Measurements from ENCODE around the gene TBC1D7.
A peak's percentile ranks its signal among the peaks of the same experiment; 100 is the strongest.

Gene TBC1D7

GRCh38 chr6:13281686-13282085 lies 46.7 kb downstream of the TBC1D7 start:
- H3K4me3 ChIP-seq (ENCODE audit: low read depth, low read length) = no peak overlapping the region
- TF ChIP-seq CTCF (IDR thresholded peaks at IDR 0.05; ENCODE audit: control insufficient read depth, extremely low read depth, insufficient read depth) = no peak

DNA sequence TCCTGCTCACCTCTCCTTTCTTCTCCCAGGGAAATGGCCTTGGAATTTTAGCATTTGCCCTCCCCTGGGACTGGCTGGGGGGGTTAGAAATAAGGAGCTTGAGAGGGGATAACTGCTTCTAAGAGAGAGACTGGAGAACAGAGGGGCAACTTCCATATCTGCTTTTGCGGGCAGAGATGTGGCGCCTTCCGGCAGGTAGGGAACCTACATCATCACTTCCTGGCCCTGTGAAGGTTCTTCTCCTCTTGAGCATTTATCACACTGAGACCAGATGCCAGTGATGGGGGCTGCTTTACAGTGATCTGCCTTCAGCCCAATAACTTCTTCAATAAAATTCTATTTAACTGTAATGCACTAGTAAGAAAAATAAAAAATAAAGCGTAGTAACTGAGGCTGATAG lies 48.1 kb downstream of the TBC1D7 start:
- no peak for TF ChIP-seq CTCF (IDR thresholded peaks at IDR 0.05; ENCODE audit: control insufficient read depth, extremely low read depth, insufficient read depth)
- no peak overlapping the region for H3K4me3 ChIP-seq (ENCODE audit: low read depth, low read length)
- no peak for DNase-seq (ENCODE audit: low read depth)

More at GRCh38 chr6:13281686-13282085, 46.7 kb downstream of the TBC1D7 start:
- DNase-seq (ENCODE audit: low read depth) = no peak

DNA sequence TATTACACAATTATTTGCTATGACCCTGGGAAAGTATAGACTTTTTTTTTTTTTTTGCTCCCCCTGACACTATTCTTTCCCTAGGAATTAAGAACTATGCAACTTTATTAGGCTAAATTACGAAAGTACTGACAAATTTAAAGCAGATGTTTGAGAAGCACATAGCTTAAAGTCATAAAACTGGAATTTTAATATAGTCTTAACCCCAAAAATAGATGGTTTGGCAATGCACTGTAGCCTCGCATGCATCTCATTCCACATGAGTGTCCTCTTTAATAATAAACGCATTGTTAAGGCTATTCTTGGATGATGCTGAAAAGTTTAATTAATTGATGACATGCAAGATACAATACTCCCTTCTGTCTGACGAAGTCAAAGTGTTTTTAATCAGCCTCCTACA lies 49.3 kb downstream of the TBC1D7 start:
- H3K4me3 ChIP-seq (ENCODE audit: low read depth, low read length) = no peak overlapping the region
- DNase-seq (ENCODE audit: low read depth) = no peak
- no peak for TF ChIP-seq CTCF (IDR thresholded peaks at IDR 0.05; ENCODE audit: control insufficient read depth, extremely low read depth, insufficient read depth)

GRCh38 chr6:13278164-13278563 lies 50.2 kb downstream of the TBC1D7 start:
- TF ChIP-seq CTCF (IDR thresholded peaks at IDR 0.05; ENCODE audit: control insufficient read depth, extremely low read depth, insufficient read depth) = peak; percentile 51
- DNase-seq (ENCODE audit: low read depth) = peak; percentile 1
- no peak overlapping the region for H3K4me3 ChIP-seq (ENCODE audit: low read depth, low read length)

DNA sequence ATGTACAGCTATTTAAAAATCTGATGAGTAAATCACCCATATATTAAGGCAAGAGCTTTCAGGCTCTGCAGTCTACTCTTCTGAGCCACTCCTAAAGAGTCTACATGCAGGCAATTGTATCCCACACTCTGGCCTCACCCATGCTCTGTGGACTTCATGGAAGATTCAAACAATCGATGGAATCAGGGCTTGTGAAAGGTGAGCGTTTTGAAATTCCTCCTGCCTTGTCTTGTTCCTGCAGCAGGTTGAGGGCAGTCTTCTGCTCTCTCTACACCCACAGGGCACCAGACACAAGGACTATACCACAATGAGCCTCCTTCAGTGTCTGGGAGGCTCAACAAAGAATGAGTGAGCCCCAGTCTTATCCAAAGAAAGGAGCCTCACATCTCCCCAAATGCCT lies 51.1 kb downstream of the TBC1D7 start:
- no peak for DNase-seq (ENCODE audit: low read depth)
- no peak overlapping the region for H3K4me3 ChIP-seq (ENCODE audit: low read depth, low read length)

DNA sequence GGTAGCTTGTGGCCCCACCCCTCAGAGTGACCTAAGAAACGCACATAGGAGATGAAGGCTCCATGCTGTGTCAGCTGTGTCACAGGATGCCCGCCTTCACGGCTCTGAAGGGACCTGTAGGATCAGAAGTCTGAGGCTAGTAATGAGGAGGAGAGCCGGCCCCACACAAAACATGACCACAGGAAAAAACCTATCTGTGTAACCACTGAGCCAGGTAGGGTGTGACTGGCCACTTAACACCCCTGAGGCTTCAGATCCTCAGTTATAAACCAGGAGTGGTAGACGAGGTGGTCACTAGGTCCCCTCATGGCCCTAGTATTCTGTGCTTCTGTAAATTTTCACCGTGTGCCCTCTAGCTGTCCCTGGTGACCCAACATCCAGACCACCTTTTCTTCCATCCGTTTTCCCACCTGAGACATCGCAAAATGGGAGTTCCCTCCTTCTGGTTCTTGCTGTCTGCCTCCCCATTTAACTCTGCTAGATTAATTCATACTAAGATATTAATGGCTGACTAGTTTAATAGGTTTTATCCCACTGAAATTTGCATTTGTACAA lies 52.8 kb downstream of the TBC1D7 start:
- DNase-seq (ENCODE audit: low read depth) = no peak
- no peak overlapping the region for H3K4me3 ChIP-seq (ENCODE audit: low read depth, low read length)
- TF ChIP-seq CTCF (IDR thresholded peaks at IDR 0.05; ENCODE audit: control insufficient read depth, extremely low read depth, insufficient read depth) = no peak

More for the DNA sequence above, 51.1 kb downstream of the TBC1D7 start:
- no peak for TF ChIP-seq CTCF (IDR thresholded peaks at IDR 0.05; ENCODE audit: control insufficient read depth, extremely low read depth, insufficient read depth)

Data from LNCaP clone FGC (cell line).